ENCODE results near the gene SLC5A10. TPM values are rescaled to one million over a fixed set of nuclear protein-coding genes. Genes with fewer than 3 reads are reported as not detected.

Gene SLC5A10
- total RNA-seq, 4 donors from 2014 or later = not detected

GRCh38 chr17:18990331-18990730 lies 38.4 kb downstream of the SLC5A10 start:
- peaks cover 10 to 37% (median 15%) of the 10 kb centered on the region in 4 donors for H3K4me1 ChIP-seq
- TF ChIP-seq CTCF (IDR thresholded peaks at IDR 0.05) = no peak
- TF ChIP-seq POLR2A (IDR thresholded peaks at IDR 0.05) = no peak
- H3K27me3 ChIP-seq = no peaks in the 10 kb centered on the region
- H3K27ac ChIP-seq = no peak overlapping the region
- peaks cover 0 to 27% (median 0%) of the 10 kb centered on the region in 3 donors for H3K36me3 ChIP-seq
- no peak overlapping the region for H3K4me3 ChIP-seq
- H3K9me3 ChIP-seq = no peaks in the 10 kb centered on the region
- DNase-seq = no peak

- TF ChIP-seq CTCF (IDR thresholded peaks at IDR 0.05) (no peak), POLR2A (IDR thresholded peaks at IDR 0.05) (no peak)
- Histone ChIP-seq H3K27me3 (no peaks in the 10 kb centered on the region), H3K27ac (no peak overlapping the region), H3K4me1 (peaks cover 10 to 37% (median 15%) of the 10 kb centered on the region in 4 donors), H3K4me3 (no peak overlapping the region), H3K9me3 (no peaks in the 10 kb centered on the region), H3K36me3 (peaks cover 0 to 19% (median 0%) of the 10 kb centered on the region in 3 donors)
- no peak for DNase-seq
These were observed 39.8 kb downstream of the SLC5A10 start for GRCh38 chr17:18991531-18992315.

GRCh38 chr17:18992454-18993130 lies 40.6 kb downstream of the SLC5A10 start:
- Histone ChIP-seq H3K4me3 (no peak overlapping the region), H3K27ac (no peak overlapping the region), H3K36me3 (peaks cover 0 to 10% (median 0%) of the 10 kb centered on the region in 3 donors), H3K27me3 (no peaks in the 10 kb centered on the region), H3K9me3 (no peaks in the 10 kb centered on the region), H3K4me1 (peaks cover 10 to 35% (median 15%) of the 10 kb centered on the region in 4 donors)
- no peak for TF ChIP-seq CTCF (IDR thresholded peaks at IDR 0.05)
- TF ChIP-seq POLR2A (IDR thresholded peaks at IDR 0.05) = no peak
- peak in 2 of 3 donors; percentile 85 to 86 for DNase-seq

- no peaks in the 10 kb centered on the region for H3K9me3 ChIP-seq
- H3K36me3 ChIP-seq = peaks cover 0 to 4% (median 0%) of the 10 kb centered on the region in 3 donors
- no peak overlapping the region for H3K4me3 ChIP-seq
- H3K27ac ChIP-seq = peak overlapping the region in 1 of 4 donors; percentile 16
- no peaks in the 10 kb centered on the region for H3K27me3 ChIP-seq
- peaks cover 2 to 28% (median 15%) of the 10 kb centered on the region in 4 donors for H3K4me1 ChIP-seq
- DNase-seq = no peak
- no peak for TF ChIP-seq CTCF (IDR thresholded peaks at IDR 0.05)
These were observed 42.1 kb downstream of the SLC5A10 start for GRCh38 chr17:18993905-18994526.

GRCh38 chr17:18994631-18995030 lies 42.7 kb downstream of the SLC5A10 start:
- Histone ChIP-seq H3K9me3 (no peaks in the 10 kb centered on the region), H3K27me3 (no peaks in the 10 kb centered on the region), H3K4me1 (peaks cover 0 to 21% (median 15%) of the 10 kb centered on the region in 4 donors), H3K4me3 (no peak overlapping the region), H3K36me3 (peaks cover 0 to 4% (median 0%) of the 10 kb centered on the region in 3 donors), H3K27ac (peak overlapping the region in 1 of 4 donors; percentile 16)
- no peak for DNase-seq
- no peak for TF ChIP-seq CTCF (IDR thresholded peaks at IDR 0.05)
- no peak for TF ChIP-seq POLR2A (IDR thresholded peaks at IDR 0.05)

All from Peyer's patch (tissue), 4 donors.